A549 (cell line): ENCODE measurements around the gene KRTCAP2.

ENCODE experiments used
- CTCF ChIP-seq: fragments of >200 bp; sonication (Bioruptor Twin); formaldehyde crosslinking; IDR thresholded peaks from 3 replicates; pipeline ENCODE4 v1.5.1; 2016
- HDAC2 ChIP-seq: fragments of 200-600 bp; sonication (generic); IDR thresholded peaks from 2 replicates; pipeline ENCODE4 v1.6.1; 2016
- PHF8 ChIP-seq: fragments of 200-600 bp; sonication (generic); IDR thresholded peaks from 2 replicates; pipeline ENCODE4 v1.6.1; 2016; ENCODE audit warnings: low read depth, mild to moderate bottlenecking, antibody characterized with exemption, moderate library complexity, borderline replicate concordance
- RAD21 ChIP-seq, 2 experiments: fragments of >200 bp in 1 of 2; sonication (Bioruptor Twin) in 1 of 2; formaldehyde crosslinking in 1 of 2; IDR thresholded peaks in 1 of 2; conservative IDR thresholded peaks in 1 of 2; 2 replicates in 1 of 2; 3 replicates in 1 of 2; pipeline ENCODE4 v1.6.1; 2012 to 2018; ENCODE audit warnings: inconsistent platforms in 1 of 2
- RCOR1 ChIP-seq: fragments of 150-350 bp; IDR thresholded peaks from 2 replicates; pipeline ENCODE4 v1.6.1; 2014; ENCODE audit warnings: antibody characterized with exemption, low read length, low read depth

DNA sequence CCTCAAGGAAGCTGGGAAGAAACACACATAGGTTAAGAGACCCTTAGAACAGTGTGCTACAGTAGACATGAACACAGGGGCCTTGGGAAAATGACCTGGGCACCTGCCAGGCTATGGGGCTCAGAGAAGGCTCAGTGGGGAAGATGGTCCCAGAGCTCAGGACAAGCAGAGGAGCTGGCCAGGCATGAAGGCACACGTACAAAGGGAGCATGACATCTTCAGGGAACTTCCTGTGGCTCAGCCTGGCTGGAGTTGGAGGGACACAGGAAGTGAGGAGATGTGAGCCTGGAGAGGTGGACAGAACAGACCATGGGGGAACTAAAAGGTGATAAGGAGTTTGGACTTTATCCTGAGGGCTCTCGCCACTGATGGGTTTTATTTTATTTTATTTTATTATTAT, 41.2 kb downstream of the KRTCAP2 start:
- TF ChIP-seq CTCF (no peak), RCOR1 (no peak), PHF8 (no peak), RAD21 (conservative IDR thresholded peaks at IDR 0.05 in 1 of 2, IDR thresholded peaks at IDR 0.05 in 1 of 2) (no peak), HDAC2 (no peak)
